NB4 (cell line): ENCODE results near the gene ABCG1.

ENCODE experiments used
- POLR2A ChIP-seq: IDR thresholded peaks from 2 replicates; pipeline ENCODE4 v1.6.1; 2011; ENCODE audit warnings: mild to moderate bottlenecking; ENCODE audit not compliant: insufficient read length; ENCODE audit errors: extremely low read depth
- TF ChIP-seq, protein P1 (sequence below): IDR thresholded peaks from one replicate; pipeline ENCODE4 v1.5.1; 2012; ENCODE audit warnings: low read depth, low read length

DNA sequence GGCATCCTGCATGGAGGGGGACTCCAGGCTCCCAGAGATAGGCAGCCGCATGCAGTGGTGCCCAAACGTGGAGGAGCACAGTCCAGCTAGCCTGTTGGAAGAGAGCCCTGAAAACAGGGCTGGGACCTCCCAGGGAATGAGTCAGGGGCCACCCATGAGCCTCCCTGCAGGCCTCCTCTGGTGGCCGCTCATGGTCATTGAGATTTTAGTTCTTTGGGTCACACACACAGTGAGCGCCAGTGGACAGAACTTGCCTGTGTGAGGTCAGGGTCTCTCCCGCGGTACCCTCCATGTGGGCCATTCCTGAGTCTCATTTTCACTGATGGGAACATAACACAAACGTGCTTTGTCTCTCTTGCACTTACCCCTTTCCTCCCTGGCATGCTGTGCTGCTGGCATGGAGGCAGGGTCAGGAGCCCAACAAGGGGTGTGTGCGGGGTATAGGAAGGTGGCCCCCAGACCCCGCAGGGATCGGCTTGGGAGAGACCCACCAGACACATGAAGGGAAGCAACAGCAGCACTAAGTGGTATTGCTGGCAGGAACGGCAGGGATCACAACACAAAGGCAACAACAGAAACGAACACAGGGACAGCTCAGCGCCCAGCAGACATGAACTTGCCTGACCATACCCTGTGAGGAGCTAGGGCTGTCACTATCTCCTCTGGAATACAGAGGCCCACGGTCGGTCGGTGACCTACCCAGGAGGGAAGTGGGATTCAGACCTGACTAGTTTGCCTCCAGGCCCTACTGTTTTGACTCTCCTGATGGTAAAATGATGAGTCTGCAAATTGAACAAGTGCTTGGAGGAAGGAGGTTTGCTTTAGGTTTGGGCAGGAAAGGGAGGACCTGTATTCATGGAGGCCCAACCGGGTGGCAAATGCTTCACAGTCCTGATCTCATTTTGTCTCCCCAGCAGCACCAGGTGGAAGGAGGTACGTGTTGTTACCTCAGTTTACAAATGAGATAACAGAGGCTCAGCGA, 31.8 kb downstream of the ABCG1 start:
- TF ChIP-seq, protein P1, sequence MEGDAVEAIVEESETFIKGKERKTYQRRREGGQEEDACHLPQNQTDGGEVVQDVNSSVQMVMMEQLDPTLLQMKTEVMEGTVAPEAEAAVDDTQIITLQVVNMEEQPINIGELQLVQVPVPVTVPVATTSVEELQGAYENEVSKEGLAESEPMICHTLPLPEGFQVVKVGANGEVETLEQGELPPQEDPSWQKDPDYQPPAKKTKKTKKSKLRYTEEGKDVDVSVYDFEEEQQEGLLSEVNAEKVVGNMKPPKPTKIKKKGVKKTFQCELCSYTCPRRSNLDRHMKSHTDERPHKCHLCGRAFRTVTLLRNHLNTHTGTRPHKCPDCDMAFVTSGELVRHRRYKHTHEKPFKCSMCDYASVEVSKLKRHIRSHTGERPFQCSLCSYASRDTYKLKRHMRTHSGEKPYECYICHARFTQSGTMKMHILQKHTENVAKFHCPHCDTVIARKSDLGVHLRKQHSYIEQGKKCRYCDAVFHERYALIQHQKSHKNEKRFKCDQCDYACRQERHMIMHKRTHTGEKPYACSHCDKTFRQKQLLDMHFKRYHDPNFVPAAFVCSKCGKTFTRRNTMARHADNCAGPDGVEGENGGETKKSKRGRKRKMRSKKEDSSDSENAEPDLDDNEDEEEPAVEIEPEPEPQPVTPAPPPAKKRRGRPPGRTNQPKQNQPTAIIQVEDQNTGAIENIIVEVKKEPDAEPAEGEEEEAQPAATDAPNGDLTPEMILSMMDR, result no peak
- TF ChIP-seq POLR2A, result no peak
